Fibroblast of lung (primary cell): ENCODE data around the gene KPNA6.

Experiments
- EZH2 ChIP-seq: IDR thresholded peaks from 2 replicates; pipeline ENCODE4 v1.5.1; 2012; ENCODE audit warnings: low read length, control low read depth, mild to moderate bottlenecking; ENCODE audit errors: missing control alignments
- TF ChIP-seq, protein P1 (sequence below), 2 donors: IDR thresholded peaks in 1 of 2; conservative IDR thresholded peaks in 1 of 2; 1 replicate in 1 of 2; 2 replicates in 1 of 2; pipeline ENCODE4 v1.5.1; 2011 to 2012; ENCODE audit warnings: low read length in 2 of 2, control low read depth in 1 of 2, inconsistent platforms in 1 of 2, low read depth in 1 of 2, mild to moderate bottlenecking in 1 of 2

DNA sequence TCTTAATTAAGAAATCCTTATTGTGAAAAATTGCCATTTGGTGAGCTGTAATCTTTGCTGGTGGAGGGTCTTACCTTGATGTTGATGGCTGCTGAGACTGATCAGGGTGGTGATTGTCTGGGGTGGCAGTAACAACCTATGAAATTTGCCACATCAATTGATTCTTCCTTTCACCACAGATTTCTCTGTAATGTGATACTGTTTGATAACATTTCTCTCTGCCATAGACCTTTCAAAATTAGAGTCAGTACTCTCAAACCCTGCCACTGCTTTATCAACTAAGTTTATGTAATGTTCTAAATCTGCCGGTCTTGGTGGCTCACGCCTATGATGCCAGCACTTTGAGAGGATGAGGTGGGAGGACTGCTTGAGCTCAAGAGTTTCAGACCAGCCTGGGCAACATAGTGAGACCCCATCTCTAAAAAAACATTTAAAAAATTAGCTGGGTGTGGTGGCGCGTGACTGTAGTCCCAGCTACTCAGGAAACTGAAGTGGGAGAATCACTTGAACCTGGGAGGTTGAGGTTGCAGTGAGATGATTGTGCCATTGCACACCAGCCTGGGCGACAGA is 5.0 kb downstream of the KPNA6 start:
- TF ChIP-seq, protein P1, sequence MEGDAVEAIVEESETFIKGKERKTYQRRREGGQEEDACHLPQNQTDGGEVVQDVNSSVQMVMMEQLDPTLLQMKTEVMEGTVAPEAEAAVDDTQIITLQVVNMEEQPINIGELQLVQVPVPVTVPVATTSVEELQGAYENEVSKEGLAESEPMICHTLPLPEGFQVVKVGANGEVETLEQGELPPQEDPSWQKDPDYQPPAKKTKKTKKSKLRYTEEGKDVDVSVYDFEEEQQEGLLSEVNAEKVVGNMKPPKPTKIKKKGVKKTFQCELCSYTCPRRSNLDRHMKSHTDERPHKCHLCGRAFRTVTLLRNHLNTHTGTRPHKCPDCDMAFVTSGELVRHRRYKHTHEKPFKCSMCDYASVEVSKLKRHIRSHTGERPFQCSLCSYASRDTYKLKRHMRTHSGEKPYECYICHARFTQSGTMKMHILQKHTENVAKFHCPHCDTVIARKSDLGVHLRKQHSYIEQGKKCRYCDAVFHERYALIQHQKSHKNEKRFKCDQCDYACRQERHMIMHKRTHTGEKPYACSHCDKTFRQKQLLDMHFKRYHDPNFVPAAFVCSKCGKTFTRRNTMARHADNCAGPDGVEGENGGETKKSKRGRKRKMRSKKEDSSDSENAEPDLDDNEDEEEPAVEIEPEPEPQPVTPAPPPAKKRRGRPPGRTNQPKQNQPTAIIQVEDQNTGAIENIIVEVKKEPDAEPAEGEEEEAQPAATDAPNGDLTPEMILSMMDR (conservative IDR thresholded peaks at IDR 0.05 in 1 of 2, IDR thresholded peaks at IDR 0.05 in 1 of 2; ENCODE audit: low read depth in 1 of 2, low read length in 2 of 2): no peak
- TF ChIP-seq EZH2: no peak
